ENCODE measurements around the gene L3MBTL4.
"Not testable (repeated sequence)": the region's sequence is repeated elsewhere in the genome, so short reads cannot be mapped to it uniquely, and the experiment has no call there.

Gene L3MBTL4

DNA sequence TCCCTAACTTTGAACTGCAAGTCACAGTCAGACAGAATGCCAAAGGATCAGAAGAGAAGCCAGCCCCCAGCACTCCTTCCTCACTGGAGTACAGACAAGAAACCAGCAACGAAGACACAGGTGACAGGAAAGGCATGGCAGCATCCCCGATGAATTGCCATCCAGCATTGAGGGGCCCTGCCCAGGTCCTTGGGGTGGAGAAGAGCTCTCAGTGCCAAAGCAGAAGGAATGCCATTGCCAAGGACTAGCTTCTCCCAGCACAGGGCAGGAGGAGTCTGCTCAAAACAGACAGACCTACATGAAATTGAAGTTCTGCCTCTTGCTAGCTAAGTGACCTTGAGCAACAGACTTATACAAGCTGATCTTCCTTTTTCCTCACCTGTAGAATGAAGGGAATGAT, 220.1 kb downstream of the L3MBTL4 start:
- ATAC-seq, result no peak
- TF ChIP-seq ISL1 (CRISPR knock-in tag; IDR thresholded peaks at IDR 0.05) (no peak), SNAI2 (CRISPR knock-in tag; IDR thresholded peaks at IDR 0.05) (no peak)

GRCh38 chr18:6185782-6186181, 228.9 kb downstream of the L3MBTL4 start:
- not testable (repeated sequence) for ATAC-seq

DNA sequence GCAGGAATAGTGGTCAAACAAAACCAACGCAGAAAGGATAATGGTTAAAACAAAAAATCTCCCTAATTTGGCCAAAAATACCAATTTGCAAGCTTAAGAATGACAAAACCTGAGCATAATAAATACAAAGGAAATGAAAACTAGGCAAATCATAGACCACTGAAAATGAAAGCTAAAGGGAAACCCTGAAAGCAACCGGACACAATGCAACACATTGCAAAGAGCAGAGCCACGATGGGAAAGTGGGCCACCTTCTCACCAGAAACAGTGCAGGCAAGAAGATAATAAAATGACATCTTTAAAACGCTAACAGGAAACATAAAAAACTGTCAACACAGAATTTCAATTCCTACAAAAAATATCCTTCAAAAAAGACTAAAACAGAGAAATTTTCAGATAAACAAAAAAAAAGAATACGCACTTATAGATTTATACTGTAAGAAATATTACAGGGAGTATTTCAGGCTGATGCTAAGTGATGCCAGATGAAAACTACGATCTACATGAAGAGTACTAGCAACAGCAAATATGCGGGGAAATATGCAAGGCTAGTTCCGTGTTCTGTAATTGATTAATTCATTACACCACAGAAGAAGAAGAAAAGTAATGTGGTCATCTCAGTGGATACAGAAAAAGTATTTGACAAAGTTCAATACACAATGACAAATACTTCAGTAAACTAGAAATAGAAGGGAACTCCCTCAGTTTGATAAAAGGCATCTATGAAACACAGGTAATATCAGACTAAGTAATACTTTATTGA, 239.5 kb downstream of the L3MBTL4 start:
- TF ChIP-seq TCF4 (CRISPR knock-in tag; IDR thresholded peaks at IDR 0.05; ENCODE audit: borderline replicate concordance) (no peak), ZFP3 (CRISPR knock-in tag; IDR thresholded peaks at IDR 0.05) (no peak), ESRRG (CRISPR knock-in tag; IDR thresholded peaks at IDR 0.05) (no peak), ZNF70 (CRISPR knock-in tag; IDR thresholded peaks at IDR 0.05) (no peak), RARB (CRISPR knock-in tag; IDR thresholded peaks at IDR 0.05) (no peak), ISL1 (CRISPR knock-in tag; IDR thresholded peaks at IDR 0.05) (no peak), ZC3H10 (CRISPR knock-in tag; IDR thresholded peaks at IDR 0.05) (no peak), PPARA (CRISPR knock-in tag; IDR thresholded peaks at IDR 0.05; ENCODE audit: borderline replicate concordance) (no peak), CSRNP3 (CRISPR knock-in tag; IDR thresholded peaks at IDR 0.05) (no peak)
- TF ChIP-seq, protein P1, sequence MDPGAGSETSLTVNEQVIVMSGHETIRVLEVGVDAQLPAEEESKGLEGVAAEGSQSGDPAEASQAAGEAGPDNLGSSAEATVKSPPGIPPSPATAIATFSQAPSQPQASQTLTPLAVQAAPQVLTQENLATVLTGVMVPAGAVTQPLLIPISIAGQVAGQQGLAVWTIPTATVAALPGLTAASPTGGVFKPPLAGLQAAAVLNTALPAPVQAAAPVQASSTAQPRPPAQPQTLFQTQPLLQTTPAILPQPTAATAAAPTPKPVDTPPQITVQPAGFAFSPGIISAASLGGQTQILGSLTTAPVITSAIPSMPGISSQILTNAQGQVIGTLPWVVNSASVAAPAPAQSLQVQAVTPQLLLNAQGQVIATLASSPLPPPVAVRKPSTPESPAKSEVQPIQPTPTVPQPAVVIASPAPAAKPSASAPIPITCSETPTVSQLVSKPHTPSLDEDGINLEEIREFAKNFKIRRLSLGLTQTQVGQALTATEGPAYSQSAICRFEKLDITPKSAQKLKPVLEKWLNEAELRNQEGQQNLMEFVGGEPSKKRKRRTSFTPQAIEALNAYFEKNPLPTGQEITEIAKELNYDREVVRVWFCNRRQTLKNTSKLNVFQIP (CRISPR knock-in tag; IDR thresholded peaks at IDR 0.05; ENCODE audit: borderline replicate concordance, low read depth), result no peak
- TF ChIP-seq, protein P2, sequence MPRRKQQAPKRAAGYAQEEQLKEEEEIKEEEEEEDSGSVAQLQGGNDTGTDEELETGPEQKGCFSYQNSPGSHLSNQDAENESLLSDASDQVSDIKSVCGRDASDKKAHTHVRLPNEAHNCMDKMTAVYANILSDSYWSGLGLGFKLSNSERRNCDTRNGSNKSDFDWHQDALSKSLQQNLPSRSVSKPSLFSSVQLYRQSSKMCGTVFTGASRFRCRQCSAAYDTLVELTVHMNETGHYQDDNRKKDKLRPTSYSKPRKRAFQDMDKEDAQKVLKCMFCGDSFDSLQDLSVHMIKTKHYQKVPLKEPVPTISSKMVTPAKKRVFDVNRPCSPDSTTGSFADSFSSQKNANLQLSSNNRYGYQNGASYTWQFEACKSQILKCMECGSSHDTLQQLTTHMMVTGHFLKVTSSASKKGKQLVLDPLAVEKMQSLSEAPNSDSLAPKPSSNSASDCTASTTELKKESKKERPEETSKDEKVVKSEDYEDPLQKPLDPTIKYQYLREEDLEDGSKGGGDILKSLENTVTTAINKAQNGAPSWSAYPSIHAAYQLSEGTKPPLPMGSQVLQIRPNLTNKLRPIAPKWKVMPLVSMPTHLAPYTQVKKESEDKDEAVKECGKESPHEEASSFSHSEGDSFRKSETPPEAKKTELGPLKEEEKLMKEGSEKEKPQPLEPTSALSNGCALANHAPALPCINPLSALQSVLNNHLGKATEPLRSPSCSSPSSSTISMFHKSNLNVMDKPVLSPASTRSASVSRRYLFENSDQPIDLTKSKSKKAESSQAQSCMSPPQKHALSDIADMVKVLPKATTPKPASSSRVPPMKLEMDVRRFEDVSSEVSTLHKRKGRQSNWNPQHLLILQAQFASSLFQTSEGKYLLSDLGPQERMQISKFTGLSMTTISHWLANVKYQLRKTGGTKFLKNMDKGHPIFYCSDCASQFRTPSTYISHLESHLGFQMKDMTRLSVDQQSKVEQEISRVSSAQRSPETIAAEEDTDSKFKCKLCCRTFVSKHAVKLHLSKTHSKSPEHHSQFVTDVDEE (CRISPR knock-in tag; IDR thresholded peaks at IDR 0.05), result no peak
- no peak for ATAC-seq

DNA sequence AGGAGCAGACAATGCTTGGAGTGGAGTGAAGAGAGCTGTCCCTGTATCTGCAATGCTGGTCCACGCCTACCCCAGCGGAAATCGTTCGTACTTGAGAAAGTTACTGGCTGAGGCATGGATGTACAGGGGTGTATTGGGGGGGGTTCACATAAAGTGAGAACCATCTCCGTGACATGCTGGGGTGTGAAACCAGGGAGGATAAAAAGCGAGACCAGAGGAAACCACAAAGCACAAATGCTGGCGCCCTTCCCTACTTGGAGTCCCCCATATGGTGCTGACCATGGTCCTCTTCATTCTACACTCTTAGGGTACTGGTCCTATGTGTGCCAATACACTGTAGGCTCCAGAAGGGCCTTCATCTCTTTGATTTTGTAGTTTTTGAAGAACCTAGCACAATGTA, 244.1 kb downstream of the L3MBTL4 start:
- TF ChIP-seq ZFP3 (CRISPR knock-in tag; IDR thresholded peaks at IDR 0.05), result no peak
- TF ChIP-seq ZC3H10 (CRISPR knock-in tag; IDR thresholded peaks at IDR 0.05), result no peak
- no peak for TF ChIP-seq ARNTL (CRISPR knock-in tag; IDR thresholded peaks at IDR 0.05; ENCODE audit: borderline replicate concordance, low read depth)
- no peak for TF ChIP-seq ESRRG (CRISPR knock-in tag; IDR thresholded peaks at IDR 0.05)
- no peak for TF ChIP-seq PPARA (CRISPR knock-in tag; IDR thresholded peaks at IDR 0.05; ENCODE audit: borderline replicate concordance)
- no peak for TF ChIP-seq GLIS3 (CRISPR knock-in tag; IDR thresholded peaks at IDR 0.05)
- no peak for ATAC-seq

GRCh38 chr18:6161549-6161948, 253.2 kb downstream of the L3MBTL4 start:
- no peak for ATAC-seq
- TF ChIP-seq ZNF70 (CRISPR knock-in tag; IDR thresholded peaks at IDR 0.05) (no peak), TCF4 (CRISPR knock-in tag; IDR thresholded peaks at IDR 0.05; ENCODE audit: borderline replicate concordance) (no peak), ESRRG (CRISPR knock-in tag; IDR thresholded peaks at IDR 0.05) (no peak), CSDC2 (CRISPR knock-in tag; IDR thresholded peaks at IDR 0.05) (no peak), OSR1 (CRISPR knock-in tag; IDR thresholded peaks at IDR 0.05) (no peak), PPARA (CRISPR knock-in tag; IDR thresholded peaks at IDR 0.05; ENCODE audit: borderline replicate concordance) (no peak), ZFP30 (CRISPR knock-in tag; IDR thresholded peaks at IDR 0.05) (no peak), CSRNP3 (CRISPR knock-in tag; IDR thresholded peaks at IDR 0.05) (no peak), SNAI2 (CRISPR knock-in tag; IDR thresholded peaks at IDR 0.05) (no peak), TOX (CRISPR knock-in tag; IDR thresholded peaks at IDR 0.05; ENCODE audit: borderline replicate concordance) (no peak)
- TF ChIP-seq, protein P1 (CRISPR knock-in tag; IDR thresholded peaks at IDR 0.05; ENCODE audit: borderline replicate concordance, low read depth), result no peak
- TF ChIP-seq, protein P2 (CRISPR knock-in tag; IDR thresholded peaks at IDR 0.05), result no peak
- TF ChIP-seq, protein P3, sequence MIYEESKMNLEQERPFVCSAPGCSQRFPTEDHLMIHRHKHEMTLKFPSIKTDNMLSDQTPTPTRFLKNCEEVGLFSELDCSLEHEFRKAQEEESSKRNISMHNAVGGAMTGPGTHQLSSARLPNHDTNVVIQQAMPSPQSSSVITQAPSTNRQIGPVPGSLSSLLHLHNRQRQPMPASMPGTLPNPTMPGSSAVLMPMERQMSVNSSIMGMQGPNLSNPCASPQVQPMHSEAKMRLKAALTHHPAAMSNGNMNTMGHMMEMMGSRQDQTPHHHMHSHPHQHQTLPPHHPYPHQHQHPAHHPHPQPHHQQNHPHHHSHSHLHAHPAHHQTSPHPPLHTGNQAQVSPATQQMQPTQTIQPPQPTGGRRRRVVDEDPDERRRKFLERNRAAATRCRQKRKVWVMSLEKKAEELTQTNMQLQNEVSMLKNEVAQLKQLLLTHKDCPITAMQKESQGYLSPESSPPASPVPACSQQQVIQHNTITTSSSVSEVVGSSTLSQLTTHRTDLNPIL (CRISPR knock-in tag; IDR thresholded peaks at IDR 0.05; ENCODE audit: low read depth), result no peak
